B cell (primary cell): ENCODE results near the gene CAMKK2. TPM values are rescaled to one million over a fixed set of nuclear protein-coding genes. Genes with fewer than 3 reads are reported as not detected.

ENCODE experiments used
- ATAC-seq: fragments of 200-7000 bp; cut with Tn5 transposase; one replicate; pipeline ENCODE4 v1.10.0; 2021; ENCODE audit warnings: low read depth, mild to moderate bottlenecking, moderate number of reproducible peaks, moderate library complexity
- CTCF ChIA-PET: fragments of 350-600 bp; sonication (Branson Sonifier 250); formaldehyde crosslinking; loops from one replicate; lab custom pipeline; 2021; ENCODE audit warnings: antibody characterized with exemption, inconsistent platforms; lab: Charles Lee
- POLR2A ChIA-PET: fragments of 350-600 bp; sonication (Branson Sonifier 250); formaldehyde crosslinking; loops from one replicate; lab custom pipeline; 2021; ENCODE audit warnings: antibody characterized with exemption; lab: Charles Lee
- DNase-seq: peaks from one replicate; pipeline ENCODE4 v3.0.0; 2013
- H2AFZ ChIP-seq: 2 replicates; pipeline ENCODE4 v1.6.1; 2012; ENCODE audit warnings: mild to moderate bottlenecking, low read depth, low read length; ENCODE audit not compliant: insufficient read depth, poor library complexity, severe bottlenecking
- H3K27ac ChIP-seq, 2 donors: 1 replicate in 1 of 2; 2 replicates in 1 of 2; pipeline ENCODE4 v1.5.1; 2012 to 2013; ENCODE audit warnings: low read length in 2 of 2, mild to moderate bottlenecking in 2 of 2, moderate library complexity in 1 of 2
- H3K27me3 ChIP-seq, 4 experiments: fragments of 200-600 bp in 1 of 4; sonication (generic) in 1 of 4; replicated peaks in 1 of 4; 1 replicate in 2 of 4; 2 replicates in 2 of 4; pipeline versions ENCODE4 v1.6.1 to v1.7.0; 2013 to 2016; ENCODE audit warnings: low read length in 3 of 4, mild to moderate bottlenecking in 2 of 4, mixed read lengths in 1 of 4, moderate library complexity in 1 of 4; ENCODE audit not compliant: insufficient read depth in 4 of 4, control insufficient read depth in 3 of 4; ENCODE audit errors: control extremely low read depth in 1 of 4
- H3K36me3 ChIP-seq, 2 experiments: replicated peaks in 1 of 2; 1 replicate in 1 of 2; 2 replicates in 1 of 2; pipeline versions ENCODE4 v1.6.1 to v1.7.1; 2013; ENCODE audit warnings: low read length in 1 of 2; ENCODE audit not compliant: insufficient read depth in 2 of 2, control insufficient read depth in 1 of 2; ENCODE audit errors: control extremely low read depth in 1 of 2, extremely low read depth in 1 of 2
- H3K4me1 ChIP-seq, 2 donors: fragments of 200-600 bp in 1 of 2; sonication (generic) in 1 of 2; 1 replicate in 1 of 2; 2 replicates in 1 of 2; pipeline versions ENCODE4 v1.5.1 to v1.6.1; 2013 to 2017; ENCODE audit warnings: low read length in 2 of 2; ENCODE audit not compliant: control insufficient read depth in 2 of 2, insufficient read depth in 2 of 2
- H3K4me2 ChIP-seq: replicated peaks from 2 replicates; pipeline ENCODE3; 2012; ENCODE audit warnings: mild to moderate bottlenecking, low read depth, low read length; ENCODE audit not compliant: poor library complexity, severe bottlenecking
- H3K4me3 ChIP-seq, 5 experiments: fragments of 200-600 bp in 1 of 5; sonication (generic) in 1 of 5; 1 replicate in 3 of 5; 2 replicates in 2 of 5; pipeline versions ENCODE4 v1.5.1 to v1.7.0; 2011 to 2016; ENCODE audit warnings: low read length in 4 of 5, mild to moderate bottlenecking in 4 of 5, low read depth in 2 of 5, control low read depth in 1 of 5, moderate library complexity in 1 of 5; ENCODE audit not compliant: insufficient read depth in 1 of 5; ENCODE audit errors: control extremely low read depth in 1 of 5, extremely low read depth in 1 of 5
- H3K79me2 ChIP-seq: fragments of 200-600 bp; sonication (generic); one replicate; pipeline ENCODE4 v1.6.0; 2016; ENCODE audit warnings: low read length; ENCODE audit not compliant: control insufficient read depth, insufficient read depth
- H3K9ac ChIP-seq: fragments of 200-600 bp; sonication (generic); 2 replicates; pipeline ENCODE4 v1.6.1; 2017; ENCODE audit warnings: mild to moderate bottlenecking, low read length, moderate library complexity
- H3K9me3 ChIP-seq, 3 donors: one replicate each; pipeline versions ENCODE4 v1.6.1 to v1.7.1; 2013; ENCODE audit warnings: low read length in 2 of 3; ENCODE audit not compliant: control insufficient read depth in 2 of 3, insufficient read depth in 1 of 3; ENCODE audit errors: control extremely low read depth in 1 of 3
- H4K20me1 ChIP-seq: 2 replicates; pipeline ENCODE4 v1.6.0; 2012; ENCODE audit warnings: mild to moderate bottlenecking, low read length; ENCODE audit not compliant: insufficient read depth, control insufficient read depth, poor library complexity, severe bottlenecking
- H3K27ac Mint-ChIP-seq: one replicate; pipeline ENCODE4 v1.8.0; 2021; ENCODE audit warnings: mixed read lengths
- H3K27me3 Mint-ChIP-seq: one replicate; pipeline ENCODE4 v1.8.0; 2021; ENCODE audit warnings: mixed read lengths
- H3K4me1 Mint-ChIP-seq: one replicate; pipeline ENCODE4 v1.8.0; 2021; ENCODE audit warnings: mixed read lengths
- H3K4me3 Mint-ChIP-seq: one replicate; pipeline ENCODE4 v1.8.0; 2021; ENCODE audit warnings: mixed read lengths
- H3K9me3 Mint-ChIP-seq: one replicate; pipeline ENCODE4 v1.8.0; 2022; ENCODE audit warnings: mixed read lengths; ENCODE audit not compliant: insufficient read depth
- CTCF ChIP-seq: fragments of 200-600 bp; IDR thresholded peaks from one replicate; pipeline ENCODE4 v1.8.0; 2022; ENCODE audit warnings: antibody characterized with exemption, mild to moderate bottlenecking
- EZH2 ChIP-seq: IDR thresholded peaks from 2 replicates; pipeline ENCODE4 v1.6.1; 2012; ENCODE audit warnings: borderline replicate concordance, low read depth, mild to moderate bottlenecking, moderate library complexity, low read length; ENCODE audit not compliant: insufficient read depth, poor library complexity, severe bottlenecking
- WGBS: methylation state at CpG from one replicate; pipeline ENCODE4 v1.1.5; 2013; ENCODE audit warnings: missing lambda C conversion rate; ENCODE audit not compliant: insufficient coverage; 5-methylcytosine and 5-hydroxymethylcytosine counted together
- intact Hi-C: fragments of 100-400 bp; cut with micrococcal nuclease; formaldehyde crosslinking; loops from one replicate; pipeline ENCODE4 v1.10.0; 2022
- polyA plus RNA-seq: library from polyadenylated mRNA; depleted of rRNA; stranded (reverse); fragments of >200 nt; gene quantifications from 2 replicates; pipeline ENCODE4 v1.2.3, GENCODE V29; 2012
- total RNA-seq, 2 donors: library from RNA; stranded (reverse); fragments of 120-200 nt in 1 of 2; gene quantifications; 1 replicate in 1 of 2; 2 replicates in 1 of 2; pipeline versions ENCODE4 v1.2.3 to v1.2.4, GENCODE V29; 2013 to 2022

Gene CAMKK2
- total and polyA plus RNA-seq, 2 donors (not counting 1 experiment from before 2014, with no cell fraction given), result 9.7 to 17.1 TPM

DNA sequence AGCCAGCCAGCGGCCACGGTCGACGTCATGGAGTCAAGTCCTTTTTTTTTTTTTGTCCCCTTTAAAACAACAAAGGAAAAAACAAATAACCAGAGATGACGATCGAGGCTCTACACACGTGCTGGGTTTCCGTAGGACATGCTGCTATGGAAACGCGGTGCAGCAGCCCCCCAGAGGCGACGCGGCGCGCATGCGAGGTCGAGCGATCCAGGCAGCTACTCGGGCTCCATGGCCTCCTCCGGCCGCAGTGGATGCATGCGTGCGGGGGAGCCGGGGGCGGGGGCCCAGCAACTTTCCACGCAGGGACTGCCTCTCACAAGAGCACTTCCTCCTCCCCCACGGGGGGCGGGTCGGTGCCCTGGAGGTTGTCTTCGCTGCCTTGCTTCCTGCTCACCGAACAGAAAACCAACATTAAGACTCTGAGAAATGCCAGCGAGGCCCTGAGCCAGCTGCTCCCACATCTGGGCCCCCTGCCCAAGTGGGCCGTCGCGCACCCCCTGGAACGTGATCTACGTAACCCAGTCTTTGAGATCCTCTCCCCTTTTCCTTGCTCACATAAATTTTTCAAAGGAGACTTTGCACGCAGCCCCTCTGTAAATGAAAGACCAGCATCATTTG lies 55.9 kb downstream of the CAMKK2 start:
- H3K27ac ChIP-seq, result peak overlapping the region; percentile 62 to 66
- H3K9ac ChIP-seq, result peak overlapping the region; percentile 56
- peak; percentile 94 for ATAC-seq
- H3K4me3 Mint-ChIP-seq, result peak overlapping the region; percentile 83
- intact Hi-C loops, result loop anchor here (1.0 to 2.0 kb wide), 3 partner anchors 10 to 56 kb away; partner anchors contain the start of genes CAMKK2 and P2RX4
- no peaks in the 10 kb centered on the region for H3K27me3 Mint-ChIP-seq
- peak overlapping the region in 4 of 5 experiments; percentile 19 to 52 (median 33) for H3K4me3 ChIP-seq
- DNase-seq, result peak; percentile 85
- H4K20me1 ChIP-seq, result no peaks in the 10 kb centered on the region
- CTCF ChIA-PET, result interaction anchor here (1.4 to 3.9 kb wide), 2 partner anchors 10 to 59 kb away, joined by 3 to 22 read pairs; no protein-coding TSS in a partner anchor
- H3K27ac Mint-ChIP-seq, result peak overlapping the region; percentile 92
- H3K79me2 ChIP-seq, result no peaks in the 10 kb centered on the region
- H3K4me1 Mint-ChIP-seq, result peaks cover 32% of the 10 kb centered on the region
- WGBS, result 20% methylated on average over 38 of the region's 38 CpGs
- H3K9me3 ChIP-seq, result no peaks in the 10 kb centered on the region
- H3K4me2 ChIP-seq, result peak overlapping the region; percentile 70
- POLR2A ChIA-PET, result interaction anchor here (0.6 kb wide), 1 partner anchor 34 kb away, joined by 4 read pairs; no protein-coding TSS in a partner anchor
- H3K9me3 Mint-ChIP-seq, result no peaks in the 10 kb centered on the region
- peak; percentile 12 for TF ChIP-seq CTCF
- TF ChIP-seq EZH2, result no peak
- no peaks in the 10 kb centered on the region for H3K27me3 ChIP-seq
- peaks cover 0 to 6% of the 10 kb centered on the region in 2 experiments for H3K36me3 ChIP-seq
- H3K4me1 ChIP-seq, result peaks cover 26 to 31% of the 10 kb centered on the region in 2 donors
- H2AFZ ChIP-seq, result peak overlapping the region; percentile 80

DNA sequence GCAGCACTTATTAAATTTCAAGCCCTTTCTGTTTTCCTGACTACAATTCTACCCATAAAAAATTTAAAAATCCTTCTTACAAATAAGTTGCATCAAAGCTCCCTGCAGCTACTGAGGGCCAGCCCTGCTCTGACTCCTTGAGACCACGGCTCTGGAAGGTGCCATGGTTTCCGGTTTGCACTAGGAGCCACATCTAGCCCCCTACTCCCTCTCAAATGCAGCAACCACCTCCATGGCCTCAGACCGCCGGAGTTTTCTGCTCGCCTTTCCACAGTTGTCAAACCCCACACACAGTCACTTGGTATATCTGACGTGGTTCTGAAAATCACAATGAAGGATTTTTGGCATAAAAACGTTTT lies 56.5 kb downstream of the CAMKK2 start:
- Mint-ChIP-seq H3K27ac (peak overlapping the region; percentile 92), H3K4me3 (peak overlapping the region; percentile 83), H3K27me3 (no peaks in the 10 kb centered on the region), H3K9me3 (no peaks in the 10 kb centered on the region), H3K4me1 (peaks cover 32% of the 10 kb centered on the region)
- Histone ChIP-seq H3K27me3 (no peaks in the 10 kb centered on the region), H2AFZ (peak overlapping the region; percentile 80), H4K20me1 (no peaks in the 10 kb centered on the region), H3K9me3 (no peaks in the 10 kb centered on the region), H3K9ac (peak overlapping the region; percentile 56), H3K79me2 (no peaks in the 10 kb centered on the region), H3K4me1 (peaks cover 26 to 31% of the 10 kb centered on the region in 2 donors), H3K4me2 (peak overlapping the region; percentile 70), H3K4me3 (peak overlapping the region in 2 of 5 experiments; percentile 25 to 41), H3K27ac (peak overlapping the region; percentile 62 to 66), H3K36me3 (peaks cover 0 to 6% of the 10 kb centered on the region in 2 experiments)
- ATAC-seq (no peak), DNase-seq (no peak)
- ChIA-PET POLR2A (no interaction called here), CTCF (interaction anchor here (1.0 to 3.9 kb wide), 4 partner anchors 9 to 130 kb away, joined by 3 to 22 read pairs (median 4); no protein-coding TSS in a partner anchor)
- TF ChIP-seq EZH2, result no peak
- no peak for TF ChIP-seq CTCF
- intact Hi-C loops, result loop anchor here (1.0 to 2.0 kb wide), 3 partner anchors 10 to 57 kb away; partner anchors contain the start of genes CAMKK2 and P2RX4
- WGBS, result 81% methylated on average over 7 of the region's 7 CpGs
